ENCODE results near the gene ELK4. TPM values are rescaled to one million over a fixed set of nuclear protein-coding genes. Genes with fewer than 3 reads are reported as not detected.

The ELK4 gene
- total and polyA plus RNA-seq, 2 donors (not counting 3 experiments of a cell fraction or from before 2014, with no cell fraction given), result 8.7 to 107 TPM

DNA sequence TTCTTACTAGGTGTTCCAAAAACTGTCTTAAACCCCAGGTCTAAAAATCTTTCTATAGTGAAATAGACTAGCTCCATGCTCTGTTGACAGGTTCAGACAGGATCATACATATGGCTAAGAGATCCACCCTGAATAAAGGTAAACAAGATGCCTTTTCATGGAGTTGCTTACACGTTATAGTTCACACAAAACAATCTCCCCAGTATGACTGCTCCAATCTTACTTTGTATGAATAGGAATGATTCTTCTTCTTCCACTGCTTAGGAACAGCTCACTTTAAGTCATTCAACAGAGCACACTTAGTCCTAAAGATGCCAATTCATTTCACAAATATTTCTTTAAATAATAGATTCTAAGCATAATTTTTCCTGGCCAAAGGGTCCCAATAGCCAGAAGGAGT lies 16.0 kb downstream of the ELK4 start:
- no peaks in the 10 kb centered on the region for H4K20me1 ChIP-seq (replicated peaks; ENCODE audit: control insufficient read depth, extremely low read depth, insufficient read depth, low read length)
- intact Hi-C loops (cut with micrococcal nuclease) (no loop called here), dilution Hi-C loops (cut with MboI; ENCODE audit: extremely low pct_ligation_motif_present, low sequenced_read_pairs) (no loop called here)
- H3K36me3 ChIP-seq (ENCODE audit: control insufficient read depth in 2 of 2, extremely low read depth in 1 of 2, insufficient read depth in 2 of 2, low read length in 2 of 2), result peaks cover 29 to 39% of the 10 kb centered on the region in 2 experiments
- TSS peak; percentile 5 for BruUV-seq (replicated peaks)
- TF ChIP-seq JUN (IDR thresholded peaks at IDR 0.05; ENCODE audit: borderline replicate concordance, insufficient read depth, insufficient read length, low read depth) (no peak), EZH2 (IDR thresholded peaks at IDR 0.05; ENCODE audit: borderline replicate concordance, low read depth, low read length, severe bottlenecking) (no peak), FOS (IDR thresholded peaks at IDR 0.05; ENCODE audit: borderline replicate concordance, insufficient read depth, low read length) (no peak), POLR2A (IDR thresholded peaks at IDR 0.05; ENCODE audit: low read depth, low read length) (no peak), GATA2 (IDR thresholded peaks at IDR 0.05; ENCODE audit: insufficient read depth, insufficient read length, low read depth, low read length) (no peak), MYC (IDR thresholded peaks at IDR 0.05; ENCODE audit: low read depth, low read length) (no peak), POLR2AphosphoS5 (IDR thresholded peaks at IDR 0.05; ENCODE audit: insufficient read depth, low read depth, low read length) (no peak)
- TF ChIP-seq, protein P1, sequence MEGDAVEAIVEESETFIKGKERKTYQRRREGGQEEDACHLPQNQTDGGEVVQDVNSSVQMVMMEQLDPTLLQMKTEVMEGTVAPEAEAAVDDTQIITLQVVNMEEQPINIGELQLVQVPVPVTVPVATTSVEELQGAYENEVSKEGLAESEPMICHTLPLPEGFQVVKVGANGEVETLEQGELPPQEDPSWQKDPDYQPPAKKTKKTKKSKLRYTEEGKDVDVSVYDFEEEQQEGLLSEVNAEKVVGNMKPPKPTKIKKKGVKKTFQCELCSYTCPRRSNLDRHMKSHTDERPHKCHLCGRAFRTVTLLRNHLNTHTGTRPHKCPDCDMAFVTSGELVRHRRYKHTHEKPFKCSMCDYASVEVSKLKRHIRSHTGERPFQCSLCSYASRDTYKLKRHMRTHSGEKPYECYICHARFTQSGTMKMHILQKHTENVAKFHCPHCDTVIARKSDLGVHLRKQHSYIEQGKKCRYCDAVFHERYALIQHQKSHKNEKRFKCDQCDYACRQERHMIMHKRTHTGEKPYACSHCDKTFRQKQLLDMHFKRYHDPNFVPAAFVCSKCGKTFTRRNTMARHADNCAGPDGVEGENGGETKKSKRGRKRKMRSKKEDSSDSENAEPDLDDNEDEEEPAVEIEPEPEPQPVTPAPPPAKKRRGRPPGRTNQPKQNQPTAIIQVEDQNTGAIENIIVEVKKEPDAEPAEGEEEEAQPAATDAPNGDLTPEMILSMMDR (IDR thresholded peaks at IDR 0.05; ENCODE audit: extremely low read depth in 1 of 2, insufficient read depth in 1 of 2, low read depth in 1 of 2, low read length in 2 of 2), result no peak
- TF ChIP-seq, protein P2, sequence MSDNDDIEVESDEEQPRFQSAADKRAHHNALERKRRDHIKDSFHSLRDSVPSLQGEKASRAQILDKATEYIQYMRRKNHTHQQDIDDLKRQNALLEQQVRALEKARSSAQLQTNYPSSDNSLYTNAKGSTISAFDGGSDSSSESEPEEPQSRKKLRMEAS (IDR thresholded peaks at IDR 0.05; ENCODE audit: insufficient read depth, insufficient read length), result no peak
- no peak overlapping the region for H3K27ac ChIP-seq (ENCODE audit: insufficient read depth, low read depth, low read length)
- no peak overlapping the region for H3K4me3 ChIP-seq (replicated peaks in 1 of 3; ENCODE audit: insufficient read depth in 1 of 3, low read depth in 1 of 3, low read length in 3 of 3)
- FAIRE-seq (no peak), DNase-seq (ENCODE audit: low read depth, low spot score) (no peak)
- ChIA-PET CTCF (interaction anchor here (0.9 to 1.8 kb wide), 2 partner anchors 24 to 42 kb away, joined by 3 to 4 read pairs; no protein-coding TSS in a partner anchor), POLR2A (no interaction called here)
- H3K9me1 ChIP-seq (replicated peaks; ENCODE audit: control insufficient read depth, extremely low read depth, insufficient read depth, low read length), result no peaks in the 10 kb centered on the region
- H3K9me3 ChIP-seq (replicated peaks; ENCODE audit: control insufficient read depth, insufficient read depth, low read length), result no peaks in the 10 kb centered on the region
- no peak overlapping the region for H3K9ac ChIP-seq (replicated peaks; ENCODE audit: extremely low read depth, insufficient read depth, low read length)
- H2AFZ ChIP-seq (ENCODE audit: low read depth, low read length), result no peak overlapping the region
- H3K4me1 ChIP-seq (ENCODE audit: control insufficient read depth, extremely low read depth, insufficient read depth, low read length), result peaks cover 16% of the 10 kb centered on the region
- H3K79me2 ChIP-seq (ENCODE audit: control insufficient read depth, insufficient read depth, low read length), result peaks cover 41% of the 10 kb centered on the region
- no peak overlapping the region for H3K4me2 ChIP-seq (ENCODE audit: insufficient read depth, low read length)
- no peaks in the 10 kb centered on the region for H3K27me3 ChIP-seq (ENCODE audit: control insufficient read depth in 2 of 2, insufficient read depth in 2 of 2, low read length in 2 of 2)
